GM15510 (cell line): ENCODE data around the gene FBXO10.

Experiments used
- POLR2A ChIP-seq: IDR thresholded peaks from 3 replicates; pipeline ENCODE4 v1.6.1; 2011; ENCODE audit warnings: borderline replicate concordance; ENCODE audit not compliant: insufficient read length; ENCODE audit errors: extremely low read depth

Gene FBXO10

DNA sequence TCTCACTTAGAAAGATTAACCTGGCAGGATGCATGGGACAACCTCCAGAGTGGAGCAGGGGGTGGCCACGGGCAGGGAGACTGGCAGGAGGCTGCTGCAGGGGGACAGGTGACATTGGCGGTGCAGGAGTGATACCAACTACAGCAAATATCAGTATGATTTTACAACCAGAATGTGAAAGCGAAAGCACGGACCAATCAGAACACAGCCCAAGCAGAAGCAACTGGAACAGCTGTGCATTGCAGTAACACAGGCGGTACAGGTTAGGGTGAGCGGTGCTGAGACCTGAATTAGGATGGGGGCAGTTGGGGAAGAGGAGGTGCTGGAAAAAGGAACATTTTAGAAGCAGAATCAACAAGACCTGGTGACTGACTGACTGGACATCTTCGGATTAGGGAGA is 61.2 kb downstream of the FBXO10 start:
- TF ChIP-seq POLR2A: no peak

DNA sequence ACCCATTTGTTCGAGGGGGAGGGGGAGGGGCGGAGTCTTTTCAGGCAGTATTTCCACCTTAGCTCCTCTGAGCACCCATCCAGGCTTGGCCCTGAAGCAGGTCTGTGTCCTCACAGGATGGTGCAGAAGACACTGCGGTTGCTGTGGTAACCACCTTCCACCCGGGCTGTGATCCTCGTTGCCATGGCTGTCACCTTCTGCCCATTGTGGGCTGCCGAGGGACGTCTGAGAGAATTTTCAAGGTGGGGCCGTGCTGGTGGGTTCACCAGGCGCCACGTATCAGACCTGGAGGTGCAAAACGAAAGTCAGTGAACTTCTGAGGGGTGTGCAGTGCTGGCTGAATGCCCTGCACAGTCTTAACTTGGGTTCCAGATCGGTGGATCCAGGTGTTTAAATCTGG is 63.7 kb downstream of the FBXO10 start:
- TF ChIP-seq POLR2A: no peak

DNA sequence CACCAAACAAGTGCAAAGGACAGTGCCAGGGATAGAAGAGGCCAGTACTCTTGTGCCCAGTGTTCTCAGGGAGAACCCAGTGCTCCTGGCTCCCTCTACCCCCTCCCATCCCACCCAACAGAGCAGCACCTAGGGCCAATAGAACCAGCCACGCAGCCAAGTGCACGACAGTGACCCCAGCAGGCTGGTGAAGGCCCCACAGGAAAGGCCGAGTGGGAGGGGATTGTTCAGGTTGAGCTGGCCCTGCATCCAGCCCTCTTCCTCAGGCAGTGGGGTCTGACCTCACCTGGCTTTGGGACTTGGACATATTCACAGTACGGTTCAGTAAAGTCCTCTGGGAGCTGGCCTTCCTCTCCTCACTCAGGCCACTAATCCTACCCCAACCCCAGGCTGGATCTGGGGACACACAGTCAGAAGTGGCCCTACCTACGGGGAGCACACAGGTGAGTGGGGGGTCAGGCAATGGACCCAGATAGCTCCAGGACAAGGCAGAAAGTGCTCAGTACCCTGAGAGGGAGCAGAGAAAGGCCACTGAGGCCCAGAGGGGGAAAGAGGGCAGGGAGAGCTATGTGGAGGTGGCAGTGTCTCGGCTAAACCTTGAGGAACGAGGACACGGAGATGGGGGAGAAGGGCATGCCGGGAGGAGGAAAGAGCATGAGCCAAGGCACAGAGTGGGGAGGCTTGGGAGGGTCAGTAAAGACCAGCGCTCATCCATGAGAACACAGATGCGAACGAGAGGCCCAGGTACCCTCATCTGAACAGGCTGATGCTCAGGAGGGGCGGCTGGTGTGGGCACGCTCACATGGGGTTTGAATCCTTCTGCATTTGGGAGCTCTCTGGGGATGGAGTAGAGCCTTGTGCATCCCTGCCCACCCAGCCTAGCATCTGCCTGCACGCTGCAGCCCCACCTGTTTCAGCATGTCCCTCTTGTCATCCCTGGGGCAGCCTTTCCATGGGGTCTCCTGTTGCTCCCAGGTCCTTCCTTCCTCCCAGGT is 64.9 kb downstream of the FBXO10 start:
- TF ChIP-seq POLR2A: no peak

DNA sequence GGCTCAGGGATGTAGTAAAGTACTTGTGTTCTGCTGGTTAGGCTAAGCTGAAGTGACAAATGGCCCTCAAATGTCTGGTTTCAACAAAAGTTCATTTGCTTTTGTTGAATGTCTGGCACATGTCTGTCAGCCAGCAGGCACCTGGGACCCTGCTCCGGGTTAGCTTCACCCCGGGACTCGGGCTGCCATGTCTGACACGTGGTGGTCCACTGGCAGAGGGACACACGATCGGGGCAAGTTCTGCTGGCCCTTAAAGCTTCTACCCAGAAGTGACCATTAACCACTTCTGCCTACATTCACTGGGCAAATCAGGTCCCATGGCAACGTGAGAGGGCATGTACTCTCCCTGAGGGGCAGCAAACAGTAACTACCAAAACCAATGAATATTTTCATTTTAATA is 66.6 kb downstream of the FBXO10 start:
- no peak for TF ChIP-seq POLR2A

DNA sequence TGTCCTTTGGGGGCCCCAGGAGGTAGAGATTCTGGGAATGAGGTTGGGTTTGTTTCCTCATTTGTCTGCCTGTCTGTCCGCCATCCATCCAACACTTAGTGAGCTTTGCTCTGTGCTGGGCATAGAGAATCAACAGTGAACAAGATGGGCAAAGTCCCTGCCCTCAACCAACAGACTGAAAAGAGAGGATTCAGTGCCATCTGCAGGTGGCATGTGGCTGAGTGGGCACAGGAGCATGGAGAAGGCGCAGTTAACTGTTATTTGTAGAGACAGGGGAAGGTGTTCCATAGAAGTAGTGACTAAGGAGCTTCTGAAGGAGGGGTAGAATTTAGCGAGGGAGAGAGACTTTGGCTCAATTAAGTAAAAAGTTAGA is 67.4 kb downstream of the FBXO10 start:
- TF ChIP-seq POLR2A: no peak

DNA sequence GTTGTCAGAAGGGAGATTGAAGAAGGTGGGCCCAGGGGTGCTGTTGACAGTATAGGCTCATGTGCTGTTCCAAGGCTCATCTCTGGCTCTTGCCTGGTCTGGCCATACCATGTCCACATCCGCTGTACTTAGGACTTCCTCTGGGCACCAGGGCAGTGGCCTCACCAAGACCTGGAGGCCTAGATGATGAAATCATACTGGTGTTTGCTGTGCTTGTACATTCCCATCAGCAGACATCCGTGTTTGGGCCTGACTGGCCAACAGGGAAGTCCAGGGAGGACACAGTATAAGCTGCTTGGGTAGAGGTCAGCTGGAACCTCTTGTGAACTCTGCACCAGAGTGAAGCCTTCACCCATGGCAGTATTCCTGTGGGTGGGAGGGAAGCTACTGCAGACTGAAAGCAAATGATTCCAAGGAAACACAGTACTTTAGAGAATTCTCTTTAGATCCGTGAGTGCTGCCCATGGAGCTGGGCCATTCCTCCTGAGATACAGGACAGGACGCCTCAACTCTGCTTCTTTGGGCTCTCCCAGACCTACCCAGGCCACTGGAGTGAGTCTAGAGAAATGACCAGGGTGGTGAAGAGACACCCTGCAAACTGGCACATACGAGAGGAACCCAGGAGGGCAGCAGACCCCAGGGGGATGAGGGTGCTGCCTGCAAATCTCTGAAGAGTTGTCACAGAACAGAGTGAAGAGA is 67.9 kb downstream of the FBXO10 start:
- TF ChIP-seq POLR2A: no peak

DNA sequence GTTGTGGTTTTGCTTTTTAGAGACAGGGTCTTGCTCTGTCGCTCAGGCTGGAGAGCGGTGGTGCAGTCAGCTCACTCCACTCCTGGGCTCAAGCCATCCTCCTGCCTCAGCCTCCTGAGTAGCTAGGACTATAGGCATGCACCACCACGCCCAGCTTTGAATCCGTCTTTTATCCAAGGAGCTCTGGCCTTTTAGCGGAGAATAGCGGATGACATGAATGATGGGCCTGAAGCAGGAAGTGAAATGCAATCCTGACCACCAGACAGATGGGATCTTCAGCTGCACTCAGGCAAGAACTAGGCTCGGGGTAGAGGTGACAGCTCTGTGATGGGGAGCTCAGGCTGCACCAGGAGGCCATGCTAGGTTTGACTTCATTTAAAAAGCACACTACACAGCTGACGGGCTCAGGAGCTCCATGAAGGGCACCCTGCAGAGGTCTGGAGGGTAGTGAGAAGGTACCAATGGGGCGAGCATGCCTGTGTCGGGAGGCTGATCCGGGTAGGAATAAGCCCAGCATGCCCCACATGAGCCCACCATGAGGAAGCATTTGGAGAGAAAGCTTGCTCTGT is 68.5 kb downstream of the FBXO10 start:
- TF ChIP-seq POLR2A: no peak

DNA sequence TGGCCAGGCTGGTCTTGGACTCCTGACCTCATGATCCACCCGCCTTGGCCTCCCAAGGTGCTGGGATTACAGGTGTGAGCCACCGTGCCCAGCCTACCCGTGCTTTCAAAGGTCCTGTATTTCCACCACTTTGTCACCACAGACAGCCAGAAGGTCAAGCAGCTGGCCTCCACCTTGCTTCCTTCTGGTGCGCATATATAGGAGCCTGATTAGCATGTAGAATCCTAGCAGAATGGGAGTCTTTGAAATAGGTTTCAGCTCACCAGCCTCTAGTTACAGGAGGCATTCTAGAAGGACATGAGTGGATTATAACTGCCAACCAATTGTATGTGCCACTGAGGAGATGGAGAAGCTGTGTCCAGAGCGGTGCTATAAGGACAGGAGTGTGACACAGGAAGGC is 71.6 kb downstream of the FBXO10 start:
- TF ChIP-seq POLR2A: no peak

DNA sequence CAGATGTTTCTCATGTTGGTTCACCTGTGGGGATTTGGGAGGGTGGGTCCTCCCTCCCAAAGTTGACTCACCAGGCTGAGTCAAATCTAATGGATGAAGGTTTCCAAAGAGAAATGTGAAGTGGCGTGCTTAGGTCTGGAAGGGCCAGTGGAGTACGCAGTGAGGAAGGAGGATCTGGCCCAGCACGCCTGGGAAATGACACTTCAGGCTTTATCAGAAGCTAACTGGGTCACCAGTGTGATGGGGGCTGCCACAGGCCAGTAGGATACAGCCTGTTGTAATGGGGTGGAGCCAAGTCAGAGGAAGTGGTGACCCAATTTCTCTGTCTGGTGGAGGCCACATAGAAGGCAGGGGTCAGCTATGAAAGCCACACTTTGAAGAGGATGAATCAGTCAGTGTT is 72.4 kb downstream of the FBXO10 start:
- no peak for TF ChIP-seq POLR2A

DNA sequence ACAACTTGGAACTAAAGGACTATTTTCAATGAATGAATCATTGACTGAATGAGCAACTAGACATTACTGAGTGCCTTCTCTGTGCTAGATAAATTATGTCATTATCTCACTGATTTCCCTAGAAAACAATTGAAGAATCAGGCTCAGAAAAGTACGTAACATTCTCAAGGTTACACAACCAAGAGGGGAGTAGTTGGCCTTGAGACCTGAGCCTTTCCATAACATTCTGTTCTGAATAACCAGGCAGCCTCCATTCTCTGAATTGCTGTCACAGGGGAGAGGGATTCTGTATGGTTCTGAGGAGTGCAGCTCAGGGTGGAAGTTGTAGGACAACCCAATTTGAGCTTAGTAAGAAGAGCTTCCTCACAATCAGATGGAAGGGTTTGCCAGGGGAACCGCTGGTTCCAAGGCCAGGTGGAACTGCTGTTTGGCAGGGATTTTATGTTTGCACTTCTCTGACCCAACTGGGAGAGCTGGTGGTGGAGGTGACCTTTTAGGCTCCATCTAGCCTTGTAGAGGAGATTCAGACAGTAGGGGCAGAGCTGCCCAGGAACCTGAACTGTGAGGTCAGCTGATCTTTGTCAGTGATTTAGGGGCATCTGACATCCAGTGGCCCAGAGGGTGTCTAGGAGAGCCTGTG is 74.1 kb downstream of the FBXO10 start:
- no peak for TF ChIP-seq POLR2A

DNA sequence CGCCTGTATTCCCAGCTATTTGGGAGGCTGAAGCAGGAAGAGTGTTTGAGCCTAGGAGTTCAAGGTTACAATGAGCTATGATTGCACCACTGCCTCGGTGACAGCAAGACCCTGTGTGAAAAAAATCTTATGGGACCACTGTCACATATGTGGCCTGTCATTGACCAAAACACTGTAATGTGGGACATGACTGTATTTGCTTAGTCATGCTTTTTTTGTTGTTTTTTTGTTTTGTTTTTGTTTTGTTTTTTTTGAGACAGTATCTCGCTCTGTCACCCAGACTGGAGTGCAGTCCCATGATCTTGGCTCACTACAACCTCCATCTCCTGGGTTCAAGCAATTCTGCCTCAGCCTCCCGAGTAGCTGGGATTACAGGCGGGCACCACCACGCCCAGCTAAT is 76.9 kb downstream of the FBXO10 start:
- TF ChIP-seq POLR2A: no peak

DNA sequence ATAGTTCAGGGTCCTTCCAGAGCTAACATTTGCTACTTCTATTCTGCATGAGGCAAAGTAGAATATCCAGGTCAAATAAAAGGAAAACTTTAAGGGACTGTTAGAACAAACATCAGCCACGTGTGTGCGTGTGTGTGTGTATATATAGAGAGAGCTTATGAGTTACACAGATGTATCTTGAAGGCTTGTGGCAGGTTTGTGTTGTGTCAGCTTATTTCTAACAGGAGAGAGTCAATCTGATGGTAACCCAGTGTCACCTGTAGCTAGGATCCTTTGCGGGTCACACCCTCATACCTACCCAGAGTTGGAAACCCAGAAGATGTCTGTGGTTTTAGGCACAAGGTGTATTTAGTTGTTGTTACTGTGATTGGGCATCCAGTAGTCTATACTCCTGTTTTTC is 77.7 kb downstream of the FBXO10 start:
- no peak for TF ChIP-seq POLR2A

DNA sequence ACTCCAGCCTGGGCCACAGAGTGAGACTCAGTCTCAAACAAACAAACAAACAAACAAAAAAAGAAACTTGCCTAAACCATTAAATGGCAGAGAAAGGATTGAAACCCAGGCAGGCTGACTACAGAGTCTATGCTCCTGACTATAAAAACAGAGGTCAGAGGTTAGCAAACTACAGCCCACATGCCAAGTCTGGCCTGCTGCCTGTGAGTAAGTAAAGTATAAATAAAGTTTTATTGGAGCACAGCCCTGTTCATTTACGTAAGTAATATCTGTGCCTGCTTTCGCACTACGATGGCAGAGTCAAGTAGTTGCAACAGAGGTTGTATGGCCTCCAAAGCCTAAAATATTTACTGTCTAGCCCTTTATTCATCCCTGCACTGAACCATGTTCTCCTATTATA is 78.9 kb downstream of the FBXO10 start:
- TF ChIP-seq POLR2A: no peak

DNA sequence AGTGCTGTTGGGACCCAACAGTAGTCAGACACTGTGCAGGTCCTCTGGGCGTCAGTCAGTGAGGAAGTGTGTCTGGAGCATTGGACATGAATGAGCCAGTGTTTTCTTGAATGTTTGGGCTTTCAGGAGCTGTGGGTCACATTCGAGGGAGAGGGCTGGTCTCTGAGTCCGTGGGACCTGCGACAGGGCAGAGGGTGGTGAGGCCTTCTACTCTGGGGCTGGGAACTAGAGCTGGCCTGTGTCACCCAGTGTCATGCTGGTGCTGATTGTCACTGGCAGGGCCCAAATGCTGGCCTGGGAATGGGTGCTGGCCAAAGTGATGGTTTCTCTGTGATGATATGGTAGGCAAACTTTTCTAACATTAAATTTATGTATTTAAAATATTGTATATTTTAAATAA is 80.2 kb downstream of the FBXO10 start:
- no peak for TF ChIP-seq POLR2A

DNA sequence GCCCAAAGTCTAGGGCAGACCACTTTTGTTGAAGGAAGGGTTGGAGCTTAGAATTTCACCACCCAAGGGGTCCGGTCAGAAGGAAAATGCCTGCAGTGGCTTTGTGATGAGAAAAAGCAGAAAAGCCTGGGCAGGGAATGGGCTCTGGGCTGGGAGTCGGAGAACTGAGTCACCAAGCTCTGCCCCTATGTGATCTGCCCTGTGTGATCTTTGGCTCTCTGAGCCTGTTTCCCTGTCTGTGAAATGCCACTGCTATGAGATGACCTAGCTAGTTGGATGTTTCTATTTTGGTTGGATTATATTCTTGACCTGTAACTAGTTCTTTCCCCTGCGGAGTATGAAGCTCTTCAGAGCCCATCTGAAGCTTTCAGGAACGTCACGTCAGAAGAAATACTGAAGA is 80.6 kb downstream of the FBXO10 start:
- TF ChIP-seq POLR2A: no peak
